Stimulated activated naive CD4-positive, alpha-beta T cell (primary cell): ENCODE results near the gene ASB14.

Experiments used
- DNase-seq, 6 experiments: peaks; one replicate each; lab custom pipeline; 2025; lab: John Stamatoyannopoulos, UW

ASB14 gene

GRCh38 chr3:57261119-57261518, 31.4 kb downstream of the ASB14 start:
- no peak for DNase-seq

DNA sequence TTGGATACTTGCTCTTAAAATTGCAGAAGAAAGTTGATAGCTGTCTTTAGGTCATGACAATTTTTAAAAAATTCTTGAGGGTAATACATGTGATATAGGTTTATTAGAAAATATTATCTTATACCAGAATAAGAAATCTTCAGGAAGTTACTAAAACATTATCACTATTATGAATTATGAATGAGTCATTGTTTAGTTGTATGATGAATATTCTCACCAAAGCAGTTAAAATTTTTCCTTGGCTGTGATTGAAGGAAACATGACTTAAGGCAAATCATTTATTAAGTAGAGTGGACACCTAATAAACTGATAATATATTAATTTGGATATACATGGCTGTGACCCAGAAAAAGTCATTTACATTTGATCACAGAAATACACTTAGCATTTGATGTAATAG, 34.8 kb downstream of the ASB14 start:
- DNase-seq = no peak

GRCh38 chr3:57256844-57257243, 35.6 kb downstream of the ASB14 start:
- no peak for DNase-seq

- no peak for DNase-seq
These were observed 40.1 kb downstream of the ASB14 start for GRCh38 chr3:57252404-57252803.

GRCh38 chr3:57244946-57245345, 47.5 kb downstream of the ASB14 start:
- no peak for DNase-seq

DNA sequence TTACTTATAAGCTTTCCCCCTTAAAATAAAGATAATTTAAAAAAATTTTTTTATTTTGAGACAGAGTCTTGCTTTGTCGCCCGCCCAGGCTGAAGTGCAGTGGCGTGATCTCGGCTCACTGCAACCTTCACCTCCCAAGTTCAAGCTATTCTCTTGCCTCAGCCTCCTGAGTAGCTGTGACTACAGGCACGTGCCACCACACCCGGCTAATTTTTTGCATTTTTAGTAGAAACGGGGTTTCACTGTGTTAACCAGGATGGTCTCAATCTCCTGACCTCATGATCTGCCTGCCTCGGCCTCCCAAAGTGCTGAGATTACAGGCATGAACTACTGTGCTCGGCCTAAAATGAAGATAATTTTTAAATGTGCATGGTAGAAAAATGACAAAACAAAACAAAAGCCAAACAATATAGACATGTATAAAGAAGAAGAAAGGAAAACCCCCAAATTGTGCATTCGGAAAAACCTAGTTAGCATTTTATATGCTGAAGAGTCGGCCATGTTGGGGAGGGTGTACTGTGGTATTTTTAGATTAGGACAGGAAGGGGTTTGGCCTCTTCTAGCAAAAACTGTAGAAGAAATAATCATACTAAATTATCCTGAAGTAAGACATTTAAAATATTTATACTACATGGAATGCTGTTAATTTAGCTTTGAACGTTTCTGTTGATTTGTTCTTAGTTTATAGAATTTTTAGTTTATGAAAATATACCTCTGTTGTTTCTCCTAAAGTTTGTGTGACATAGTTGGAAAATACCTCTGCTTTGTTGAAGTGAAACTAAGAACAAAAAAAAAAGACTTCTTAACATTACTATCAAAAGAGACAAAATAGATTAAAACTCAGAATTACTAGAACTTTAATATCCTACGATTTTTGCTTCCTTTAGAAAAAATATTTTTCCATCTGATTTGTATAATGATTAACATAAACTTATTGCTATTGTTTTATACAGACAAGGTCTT, 57.6 kb downstream of the ASB14 start:
- DNase-seq = no peak

- DNase-seq = no peak
These were observed 58.7 kb downstream of the ASB14 start for GRCh38 chr3:57233799-57234198.

- no peak for DNase-seq
These were observed 62.5 kb downstream of the ASB14 start for GRCh38 chr3:57230006-57230405.

DNA sequence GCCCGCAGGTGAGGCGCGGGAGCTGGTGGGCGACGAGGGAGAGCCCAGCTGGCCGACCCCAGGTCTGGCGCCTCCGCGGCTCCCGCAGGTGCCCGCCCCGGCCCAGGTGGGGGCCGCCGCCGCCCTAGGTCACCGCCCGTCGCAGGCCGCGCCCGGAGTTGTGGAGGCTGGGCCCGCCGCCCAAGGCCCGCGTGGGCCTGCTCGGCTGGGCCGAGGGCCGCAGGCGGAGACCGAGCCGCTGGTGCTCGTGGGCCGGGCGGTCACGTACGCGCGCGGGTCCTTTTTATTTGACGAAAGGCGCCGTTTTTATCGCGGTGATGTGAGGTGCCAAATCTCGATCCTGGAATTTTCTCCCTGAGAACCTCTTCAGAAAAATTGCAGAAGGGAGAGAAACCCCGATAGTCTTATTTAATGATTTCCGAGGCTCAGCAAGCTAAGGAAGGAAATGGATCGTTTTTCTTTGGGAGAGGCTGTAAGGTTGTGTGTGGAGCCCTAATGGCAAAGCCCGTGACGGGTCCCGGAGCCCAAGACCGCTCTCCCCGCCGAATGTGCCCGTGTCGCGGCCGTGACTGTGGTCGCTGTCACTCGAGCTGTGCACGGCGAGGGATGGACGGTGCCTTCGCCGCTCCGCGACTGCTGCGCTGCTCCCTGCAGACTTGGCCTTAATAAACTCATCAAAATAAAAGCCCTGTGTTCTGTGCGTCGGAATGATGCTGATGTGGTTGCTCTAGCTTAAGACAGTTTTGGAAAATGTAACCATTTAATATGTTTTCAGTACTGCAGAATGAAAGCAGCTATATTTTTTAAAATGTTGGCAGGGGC, 64.3 kb downstream of the ASB14 start:
- peak; percentile 7 to 59 (median 32) for DNase-seq

DNA sequence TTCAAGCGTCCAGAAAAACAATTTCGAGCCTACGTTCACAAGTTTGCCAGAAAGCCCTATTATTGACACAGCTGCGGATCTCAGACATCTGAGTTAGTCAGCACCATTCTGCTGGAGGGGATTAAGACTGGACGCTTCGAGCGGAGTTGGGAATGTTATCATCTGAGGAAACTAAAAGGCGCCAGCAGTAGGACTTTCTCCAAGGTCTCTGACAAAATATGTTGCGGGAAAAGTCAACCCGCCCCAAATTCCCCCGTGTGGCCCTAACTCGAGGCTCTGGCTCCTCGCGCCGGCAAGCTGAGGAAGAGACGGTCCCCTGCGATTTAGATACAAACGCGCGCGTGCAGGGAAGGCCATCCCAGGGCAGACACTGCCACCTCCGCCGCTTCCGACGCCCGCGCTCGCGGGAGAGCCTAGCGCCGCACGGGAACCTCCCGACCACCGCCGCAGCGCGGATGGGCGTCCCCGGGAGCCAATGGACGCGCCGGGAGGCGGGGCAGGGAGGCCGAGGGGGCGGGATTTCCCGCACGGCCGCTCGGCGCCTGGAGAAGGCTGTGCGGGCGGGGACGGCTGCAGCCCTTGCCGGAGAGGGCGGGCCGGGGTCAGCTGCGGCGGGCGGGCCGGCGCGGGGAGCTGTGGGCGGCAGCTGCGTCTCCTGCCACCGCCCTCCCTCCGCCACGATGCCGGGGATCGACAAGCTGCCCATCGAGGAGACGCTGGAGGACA, 65.1 kb downstream of the ASB14 start, which contains the start of gene APPL1:
APPL1 (plus strand) TSS at position 526 of the 726 bp plus-strand sequence; CDS start at position 681, 155 bp downstream.
- DNase-seq = peak; percentile 68 to 83 (median 80)

DNA sequence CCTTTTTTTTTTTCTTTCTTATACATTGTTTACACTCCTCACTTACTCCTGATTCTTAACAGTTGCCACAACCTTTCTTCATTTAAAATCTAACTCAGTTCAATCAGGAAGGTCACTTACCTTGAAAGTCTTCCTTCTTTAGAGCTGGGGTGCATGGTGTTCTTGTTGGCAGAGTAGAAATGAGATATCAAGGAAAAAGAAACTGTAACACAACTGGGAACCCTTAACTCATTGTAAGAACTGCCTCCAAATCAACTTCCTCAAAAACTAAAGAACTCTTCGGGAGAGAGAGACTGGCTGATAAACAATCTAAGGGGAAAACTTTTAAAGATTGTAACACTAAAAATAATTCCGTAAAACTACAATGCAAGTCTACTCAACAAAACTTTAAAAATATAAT, 66.3 kb downstream of the ASB14 start:
- no peak for DNase-seq

DNA sequence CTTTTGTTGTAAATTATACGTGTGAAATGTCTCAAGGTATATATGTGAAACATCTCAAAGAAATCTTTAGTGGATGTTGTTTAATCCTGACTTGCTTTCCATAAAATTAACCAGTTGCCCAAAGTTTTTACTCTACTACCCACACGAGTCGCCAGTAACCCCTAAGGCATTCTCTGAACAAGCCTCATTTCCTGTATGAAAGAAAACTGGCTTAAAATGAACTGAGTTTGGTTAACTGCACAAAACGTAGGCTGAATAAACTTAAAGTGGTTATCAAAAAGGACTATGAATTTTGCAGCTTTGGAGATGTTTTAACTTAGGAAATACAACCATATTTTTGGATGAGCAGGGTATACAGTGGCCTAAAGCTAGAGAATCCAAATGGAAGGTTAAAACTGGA, 67.6 kb downstream of the ASB14 start:
- DNase-seq = no peak

DNA sequence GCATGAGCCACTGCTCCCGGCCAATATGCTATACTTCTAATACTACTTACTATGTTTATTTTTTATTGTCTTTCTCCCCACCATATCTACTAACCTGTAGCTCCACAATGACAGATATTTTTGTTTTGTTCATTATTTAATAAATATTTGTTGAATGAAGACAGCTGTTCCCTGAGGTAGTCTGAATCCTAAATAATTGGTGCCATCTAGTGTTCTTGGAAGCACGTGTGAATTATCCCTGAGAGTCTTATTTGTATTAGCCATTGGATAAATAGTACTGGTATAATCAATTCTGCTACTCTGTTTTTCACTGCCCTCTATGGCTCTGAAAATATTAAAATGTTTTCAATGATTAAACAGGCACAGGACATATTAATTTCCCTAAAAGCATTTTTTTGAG, 70.6 kb downstream of the ASB14 start:
- DNase-seq = no peak
